UCSD-AML1 (cell line): ENCODE results near the gene CPT1B.
"Not testable (repeated sequence)": the region's sequence is repeated elsewhere in the genome, so short reads cannot be mapped to it uniquely, and the experiment has no call there.

Source experiments
- DNase-seq: peaks from one replicate; lab custom pipeline; 2025; ENCODE audit not compliant: unreplicated experiment; lab: John Stamatoyannopoulos, UW

Gene CPT1B

DNA sequence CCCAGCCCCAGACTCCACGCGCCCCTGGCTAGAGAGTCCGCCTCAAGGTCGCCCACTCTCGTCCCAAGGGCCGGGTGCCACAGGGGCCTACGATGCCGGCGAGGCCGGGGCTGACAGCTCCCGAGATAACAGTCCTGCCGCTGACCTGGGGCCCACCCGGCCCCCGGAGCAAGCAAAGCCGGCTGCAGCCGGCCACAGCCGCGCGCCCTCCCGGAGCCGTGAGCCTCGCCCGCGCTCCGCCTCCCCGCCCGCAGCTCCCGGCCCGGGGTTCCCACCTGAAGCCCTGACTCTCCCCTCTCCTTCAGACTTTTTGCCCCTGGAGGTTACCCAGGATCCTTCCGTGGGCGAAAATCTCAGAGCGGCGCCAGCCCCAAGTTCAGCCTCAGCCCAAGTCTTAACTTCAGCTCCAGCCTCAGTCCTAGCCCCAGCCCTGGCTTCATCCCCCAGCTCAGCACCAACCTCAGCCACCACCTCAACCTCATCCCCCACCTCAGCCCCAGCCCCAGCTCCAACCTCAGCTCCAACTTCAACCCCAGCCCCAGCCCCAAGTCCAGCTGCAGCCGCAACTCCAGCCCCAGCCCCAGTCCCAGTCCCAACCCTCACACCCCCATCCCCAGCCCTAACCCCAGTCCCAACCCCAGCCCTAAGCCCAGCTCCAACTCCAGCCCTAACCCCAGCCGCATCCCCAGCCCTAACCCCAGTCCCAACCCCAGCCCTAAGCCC, 30.8 kb downstream of the CPT1B start:
- DNase-seq, result no peak

DNA sequence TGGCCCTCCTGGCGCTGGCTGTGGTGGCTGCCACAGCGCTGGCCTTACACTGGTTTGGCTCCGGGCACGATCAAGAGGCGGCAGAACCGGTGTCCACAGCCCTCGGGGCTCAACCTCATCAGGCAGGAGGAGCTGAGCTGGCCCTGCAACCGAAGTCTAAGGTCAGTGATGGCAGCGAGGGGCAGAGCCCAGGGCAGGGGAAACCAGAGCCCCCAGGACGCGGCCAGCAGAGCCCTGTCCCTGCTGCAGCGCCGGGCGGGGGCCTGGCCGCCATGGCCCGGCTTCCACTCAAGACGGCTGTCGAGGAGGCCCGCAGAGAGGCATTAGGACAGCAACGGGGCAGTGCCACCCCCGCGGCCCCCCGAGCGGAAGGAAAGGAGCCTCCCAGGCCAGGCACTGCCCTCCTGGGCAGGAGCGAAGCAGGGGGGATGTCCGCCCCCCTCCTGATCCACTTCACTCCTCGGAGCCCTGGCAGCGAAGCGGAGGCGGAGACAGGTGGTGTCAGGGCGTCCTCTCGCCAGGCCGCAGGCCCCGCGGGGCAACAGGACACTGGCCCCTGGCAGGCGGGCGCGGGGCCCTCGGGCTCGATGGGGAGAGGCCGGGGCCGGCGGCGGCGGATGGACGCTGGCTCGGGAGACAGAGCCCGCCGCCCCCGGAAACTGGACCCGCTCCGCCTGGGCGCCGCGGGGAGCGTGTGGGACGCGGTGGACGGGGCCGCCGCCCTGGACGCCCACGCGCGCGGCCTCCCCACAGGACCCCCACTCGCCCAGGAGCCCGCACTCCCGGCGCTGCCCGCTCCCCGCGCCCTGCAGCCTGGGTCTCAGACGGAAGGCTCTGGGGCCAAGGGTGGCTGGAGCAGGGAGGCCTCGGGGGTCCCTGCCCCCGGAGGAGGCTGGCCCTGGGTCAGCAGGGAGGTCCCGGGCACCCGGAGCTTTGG, 31.6 kb downstream of the CPT1B start:
- no peak for DNase-seq

DNA sequence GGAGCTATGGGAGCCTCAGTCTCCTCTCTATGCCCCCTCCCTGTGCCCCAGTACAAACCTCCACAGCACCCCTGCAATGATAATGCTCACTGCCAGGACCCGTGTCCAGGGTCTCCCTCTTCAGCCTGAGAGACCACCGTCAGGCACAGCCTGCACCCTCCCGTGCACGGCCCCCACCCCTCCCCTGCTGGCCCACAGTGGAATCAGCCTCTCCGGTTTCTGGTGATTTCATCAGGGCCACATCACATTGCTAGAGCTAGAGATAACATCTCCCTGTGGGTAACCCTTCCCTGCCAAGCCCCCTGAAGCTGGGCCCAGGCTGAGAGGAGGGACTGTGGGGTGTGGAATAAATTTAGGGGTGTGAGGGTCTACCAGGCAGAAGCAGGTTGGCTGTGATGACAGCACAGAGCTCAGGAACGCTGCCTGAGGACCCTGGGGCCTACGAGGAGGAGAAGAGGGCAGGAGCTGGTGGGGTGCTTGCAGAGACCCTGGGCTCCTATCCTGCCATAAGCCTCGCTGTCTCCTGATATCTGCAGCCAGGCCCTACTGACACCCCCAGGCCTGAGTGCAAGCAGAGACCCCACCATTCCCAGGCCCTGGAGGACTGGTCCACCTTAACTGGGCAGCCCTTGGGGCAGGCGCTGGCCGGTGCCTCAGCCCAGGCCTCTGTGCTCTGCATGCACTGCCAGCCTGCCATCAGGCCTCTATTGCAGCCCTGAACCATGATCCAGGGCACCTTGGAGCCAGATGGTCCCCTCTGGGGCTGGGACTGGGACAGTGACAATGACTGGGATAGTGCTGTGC, 32.5 kb downstream of the CPT1B start, which contains the start of gene KLHDC7B:
TSS of gene KLHDC7B (plus strand) at position 378 of the 804 bp plus-strand sequence. CDS start at position 723, 345 bp downstream.
- DNase-seq, result peak; percentile 27

GRCh38 chr22:50544746-50545253, 33.4 kb downstream of the CPT1B start:
- peak; percentile 35 for DNase-seq

DNA sequence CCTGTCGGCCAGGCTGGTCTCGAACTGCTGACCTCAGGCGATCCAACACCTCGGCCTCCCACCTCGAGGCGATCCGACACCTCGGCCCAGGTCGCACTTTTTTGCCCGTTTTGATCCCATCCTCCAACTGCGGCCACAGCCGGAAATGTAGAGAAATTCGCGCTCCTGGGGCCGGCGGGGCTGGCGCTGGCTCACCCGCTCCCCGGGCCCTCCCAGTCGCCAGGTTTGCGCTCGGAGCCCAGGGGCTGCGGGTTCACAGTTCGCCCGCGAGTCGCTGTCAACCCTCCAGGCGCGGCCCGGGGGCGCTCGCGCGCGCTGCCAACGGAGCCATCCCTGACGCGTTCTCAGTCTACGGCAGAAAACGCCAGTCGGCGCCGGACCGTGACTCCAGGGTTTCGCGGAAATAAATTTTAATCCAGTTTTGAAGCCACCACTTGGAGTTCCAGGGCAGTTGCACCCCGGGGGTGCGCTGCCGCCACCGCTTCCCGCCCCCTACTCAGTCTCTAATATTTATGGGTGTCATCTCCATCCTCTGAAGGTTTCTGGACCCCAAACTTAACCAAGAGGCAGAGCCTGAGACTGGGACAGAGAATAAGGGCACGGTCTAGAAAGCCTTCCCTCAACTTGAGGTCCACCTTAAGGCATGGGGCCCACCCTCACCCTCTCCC, 34.0 kb downstream of the CPT1B start:
- peak; percentile 70 for DNase-seq

GRCh38 chr22:50542416-50542927, 35.8 kb downstream of the CPT1B start:
- DNase-seq, result no peak

DNA sequence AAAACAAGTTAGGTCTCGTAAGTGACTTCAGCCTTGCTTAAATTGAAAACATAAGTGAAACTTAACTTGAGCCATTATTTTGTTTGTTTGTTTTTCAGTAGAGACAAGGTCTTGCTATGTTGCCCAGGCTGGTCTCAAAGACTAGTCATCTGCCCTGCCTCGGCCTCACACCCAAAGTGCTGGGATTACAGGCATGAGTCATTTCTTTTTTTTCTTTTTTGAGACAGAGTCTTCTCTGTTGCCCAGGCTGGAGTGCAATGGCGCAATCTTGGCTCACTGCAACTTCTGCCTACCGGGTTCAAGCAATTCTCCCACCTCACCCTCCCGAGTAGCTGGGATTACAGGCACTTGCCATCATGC, 36.6 kb downstream of the CPT1B start:
- DNase-seq, result not testable (repeated sequence)

DNA sequence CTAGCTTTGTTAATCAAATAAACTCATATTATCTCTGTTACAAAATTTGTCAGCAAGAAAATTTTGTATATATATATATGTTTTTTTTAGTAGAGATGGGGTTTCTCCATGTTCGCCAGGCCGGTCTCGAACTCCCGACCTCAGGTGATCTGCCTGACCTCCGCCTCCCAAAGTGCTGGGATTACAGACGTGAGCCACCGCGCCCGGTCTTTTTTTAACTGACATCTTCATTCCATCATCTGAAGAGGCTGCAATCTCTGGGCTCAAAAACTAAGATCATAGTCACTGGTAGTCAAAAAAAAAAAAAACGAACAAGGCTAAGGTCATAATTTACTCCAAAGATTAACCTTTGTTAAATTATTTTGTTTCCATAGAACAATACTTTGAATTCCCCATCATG, 37.8 kb downstream of the CPT1B start:
- DNase-seq, result no peak

DNA sequence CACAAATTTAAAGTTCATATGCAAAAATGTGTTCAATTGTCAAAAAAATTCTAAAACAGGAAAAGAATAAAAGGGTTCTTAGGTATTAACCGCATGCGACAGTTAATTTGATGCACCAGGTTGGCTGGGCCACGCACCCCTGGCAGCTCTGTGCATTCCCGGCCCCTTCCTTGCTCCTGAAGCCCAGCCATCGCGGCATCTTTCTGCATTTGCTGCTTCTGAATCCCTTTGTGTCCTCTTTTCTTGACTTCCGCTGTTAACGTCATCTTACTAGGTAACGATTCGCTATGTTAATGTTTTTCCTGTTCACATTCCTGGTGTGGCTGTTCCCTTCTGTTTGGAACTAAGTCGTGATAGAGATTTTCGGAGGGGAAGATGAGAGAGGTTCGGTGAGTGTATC, 40.5 kb downstream of the CPT1B start:
- DNase-seq, result no peak

- no peak for DNase-seq
Observed at GRCh38 chr22:50536226-50536625, 42.0 kb downstream of the CPT1B start.

GRCh38 chr22:50535113-50535512, 43.1 kb downstream of the CPT1B start:
- DNase-seq, result no peak

DNA sequence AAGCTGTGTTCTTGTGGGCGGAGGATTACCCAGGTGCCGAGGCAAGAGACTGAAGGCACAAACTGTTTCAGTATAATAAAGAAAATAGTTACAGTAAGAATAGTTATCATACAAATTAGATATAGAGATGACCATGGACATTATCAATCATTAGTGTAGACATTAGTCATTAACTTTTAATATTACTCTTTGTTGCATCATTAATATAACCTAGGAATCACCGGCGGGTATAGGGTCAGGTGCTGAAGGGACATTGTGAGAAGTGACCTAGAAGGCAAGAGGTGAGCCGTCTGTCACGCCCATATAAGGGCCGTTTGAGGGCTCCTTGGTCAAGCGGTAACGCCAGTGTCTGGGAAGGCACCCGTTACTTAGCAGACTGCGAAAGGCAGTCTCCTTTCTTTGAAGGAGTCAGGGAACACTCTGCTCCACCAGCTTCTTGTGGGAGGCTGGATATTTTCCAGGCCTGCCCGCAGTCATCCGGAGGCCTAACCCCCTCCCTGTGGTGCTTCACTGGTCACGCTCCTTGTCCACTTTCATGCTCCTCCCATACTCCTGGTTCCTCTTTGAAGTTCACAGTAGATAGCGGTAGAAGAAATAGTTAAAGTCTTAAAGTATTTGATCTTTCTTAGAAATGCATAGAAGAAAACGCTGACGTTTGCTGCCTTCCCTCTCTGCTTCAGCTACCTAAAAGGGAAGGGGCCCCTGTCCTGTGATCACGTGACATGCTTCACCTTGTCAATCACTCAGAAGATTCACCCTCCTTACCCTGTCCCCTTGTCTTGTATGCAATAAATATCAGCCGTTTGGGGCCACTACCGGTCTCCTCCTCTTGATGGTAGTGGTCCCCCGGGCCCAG, 44.1 kb downstream of the CPT1B start:
- not testable (repeated sequence) for DNase-seq

GRCh38 chr22:50532824-50533796, 45.1 kb downstream of the CPT1B start:
- DNase-seq, result no peak

GRCh38 chr22:50531962-50532674, 46.1 kb downstream of the CPT1B start:
- DNase-seq, result peak; percentile 68

GRCh38 chr22:50531546-50531961, 46.7 kb downstream of the CPT1B start:
- DNase-seq, result peak; percentile 73

- DNase-seq, result peak; percentile 88
Observed at GRCh38 chr22:50530877-50531545, 47.2 kb downstream of the CPT1B start.

- DNase-seq, result no peak
Observed at GRCh38 chr22:50530580-50530876, 47.7 kb downstream of the CPT1B start.
